Activated CD4-positive, CD25-positive, alpha-beta regulatory T cell treated with anti-CD3 and anti-CD28 coated beads, Interleukin-2, amount 50 U/mL, for 72 hours (primary cell): ENCODE results near the gene WDR73.
A peak's percentile ranks its signal among the peaks of the same experiment; 100 is the strongest.

Experiments
- DNase-seq: peaks from one replicate; pipeline ENCODE4 v3.0.0; 2021

WDR73 gene

GRCh38 chr15:84609818-84610525, 44.1 kb downstream of the WDR73 start:
- no peak for DNase-seq

GRCh38 chr15:84608707-84609284, 45.3 kb downstream of the WDR73 start:
- DNase-seq: no peak

- no peak for DNase-seq
These were observed 47.4 kb downstream of the WDR73 start for GRCh38 chr15:84606653-84607120.

GRCh38 chr15:84605554-84605882, 48.6 kb downstream of the WDR73 start:
- DNase-seq: no peak

GRCh38 chr15:84604826-84605553, 49.1 kb downstream of the WDR73 start:
- DNase-seq: no peak

- no peak for DNase-seq
These were observed 50.3 kb downstream of the WDR73 start for GRCh38 chr15:84603630-84604379.

- no peak for DNase-seq
These were observed 52.6 kb downstream of the WDR73 start for GRCh38 chr15:84601555-84601838.

GRCh38 chr15:84600687-84601554, 53.2 kb downstream of the WDR73 start, which contains the start of gene ZSCAN2:
Gene ZSCAN2 (plus strand): TSS chr15:84601009. CDS start chr15:84603928, 2,919 bp downstream.
- DNase-seq: peak; percentile 92

- DNase-seq: no peak
These were observed 53.8 kb downstream of the WDR73 start for GRCh38 chr15:84600331-84600686.

- no peak for DNase-seq
These were observed 54.2 kb downstream of the WDR73 start for GRCh38 chr15:84599906-84600305.

- DNase-seq: no peak
These were observed 55.1 kb downstream of the WDR73 start for GRCh38 chr15:84598993-84599392.

GRCh38 chr15:84598250-84598649, 55.8 kb downstream of the WDR73 start:
- no peak for DNase-seq

- no peak for DNase-seq
These were observed 56.8 kb downstream of the WDR73 start for GRCh38 chr15:84597296-84597695.

- DNase-seq: no peak
These were observed 58.4 kb downstream of the WDR73 start for GRCh38 chr15:84595660-84596059.

GRCh38 chr15:84594617-84595290, 59.3 kb downstream of the WDR73 start:
- DNase-seq: no peak

- no peak for DNase-seq
These were observed 62.3 kb downstream of the WDR73 start for GRCh38 chr15:84591815-84592214.

- no peak for DNase-seq
These were observed 63.7 kb downstream of the WDR73 start for GRCh38 chr15:84590406-84590805.
